Activated T-cell treated with anti-CD3 and anti-CD28 coated beads for 1 hour (primary cell): ENCODE results near the gene TESK2.
"Not testable (repeated sequence)": the region's sequence is repeated elsewhere in the genome, so short reads cannot be mapped to it uniquely, and the experiment has no call there.

Source experiments
- DNase-seq: peaks from one replicate; pipeline ENCODE4 v3.0.0-alpha.2; 2020; ENCODE audit warnings: low read depth

The TESK2 gene

GRCh38 chr1:45473302-45473701 lies 17.7 kb downstream of the TESK2 start:
- no peak for DNase-seq

- DNase-seq, result no peak
Observed at GRCh38 chr1:45470306-45470798, 20.6 kb downstream of the TESK2 start.

- not testable (repeated sequence) for DNase-seq
Observed at GRCh38 chr1:45467353-45467752, 23.6 kb downstream of the TESK2 start.

GRCh38 chr1:45465277-45465676 lies 25.7 kb downstream of the TESK2 start:
- no peak for DNase-seq

DNA sequence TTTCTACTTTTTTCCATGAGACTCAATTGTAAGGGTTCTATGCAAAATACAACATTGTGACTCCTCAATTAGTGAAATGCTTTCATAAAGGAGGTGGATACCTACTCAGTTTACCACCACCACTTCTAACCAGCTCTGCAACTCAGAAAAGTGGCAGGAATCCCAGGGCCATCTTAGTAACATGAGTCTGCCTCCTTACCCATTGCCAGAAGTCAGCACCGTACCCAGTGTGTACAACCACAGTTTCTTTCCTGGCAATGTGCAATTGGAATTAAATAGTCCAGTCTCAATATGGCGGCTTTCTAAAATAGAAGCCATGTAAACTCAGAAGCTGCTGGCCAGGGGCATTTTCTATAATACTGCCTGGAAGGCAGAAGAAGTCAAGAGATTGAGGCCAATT lies 32.1 kb downstream of the TESK2 start:
- no peak for DNase-seq

DNA sequence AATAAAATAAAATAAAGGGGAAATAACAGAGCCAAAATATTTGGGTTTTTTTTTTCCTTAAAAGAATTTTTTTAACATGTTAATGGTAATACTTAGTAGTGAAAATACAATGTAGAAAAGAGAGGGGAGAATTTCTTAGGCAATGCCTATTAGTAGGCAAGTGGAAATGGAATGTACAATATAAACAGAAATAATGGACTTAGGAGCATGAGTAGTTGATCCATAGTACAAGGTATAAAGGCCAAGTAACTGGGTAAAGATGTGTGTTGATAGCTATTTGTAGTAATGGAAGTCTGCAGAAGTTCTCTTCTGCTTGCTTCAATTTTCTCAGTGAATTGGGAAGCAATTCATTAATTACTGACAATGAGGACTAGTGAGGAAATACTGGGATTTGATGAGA lies 34.4 kb downstream of the TESK2 start:
- no peak for DNase-seq

- no peak for DNase-seq
Observed at GRCh38 chr1:45455162-45455561, 35.8 kb downstream of the TESK2 start.

DNA sequence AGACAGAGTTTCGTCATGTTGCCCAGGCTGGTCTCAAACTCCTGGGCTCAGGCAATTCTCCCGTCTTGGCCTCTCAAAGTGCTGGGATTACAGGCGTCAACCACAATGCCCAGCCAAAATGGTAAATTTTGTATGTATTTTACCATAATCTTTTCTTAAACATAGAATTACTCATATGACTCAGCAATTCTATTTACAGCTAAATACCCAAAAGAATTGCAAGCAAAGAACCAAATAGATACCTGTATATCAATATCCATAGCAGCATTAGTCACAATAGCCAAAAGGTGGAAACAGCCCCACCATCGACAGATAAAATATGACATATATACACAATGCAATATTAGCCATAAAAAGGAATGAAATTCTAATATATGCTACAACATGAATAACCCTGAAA lies 36.5 kb downstream of the TESK2 start:
- DNase-seq, result no peak

DNA sequence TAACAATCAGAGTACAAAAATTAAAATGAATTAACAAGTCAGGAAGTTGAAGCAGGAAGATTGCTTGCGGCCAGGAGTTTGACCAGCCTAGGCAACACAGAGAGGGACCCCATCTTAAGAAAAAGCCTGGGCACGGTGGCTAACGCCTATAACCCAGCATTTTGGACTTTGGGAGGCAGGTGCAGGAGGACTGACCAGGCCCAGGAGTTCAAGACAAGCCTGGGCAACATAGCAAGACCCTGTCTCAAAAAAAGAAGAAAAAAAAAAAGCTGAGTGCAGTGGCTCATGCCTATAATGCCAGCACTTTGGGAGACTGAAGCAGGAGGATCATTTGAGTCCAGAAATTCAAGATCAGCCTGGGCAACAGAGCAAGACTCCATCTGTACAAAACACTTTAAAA lies 38.5 kb downstream of the TESK2 start:
- DNase-seq, result no peak

GRCh38 chr1:45448357-45448756 lies 42.6 kb downstream of the TESK2 start:
- DNase-seq, result no peak

GRCh38 chr1:45446950-45447672 lies 43.9 kb downstream of the TESK2 start:
- no peak for DNase-seq

DNA sequence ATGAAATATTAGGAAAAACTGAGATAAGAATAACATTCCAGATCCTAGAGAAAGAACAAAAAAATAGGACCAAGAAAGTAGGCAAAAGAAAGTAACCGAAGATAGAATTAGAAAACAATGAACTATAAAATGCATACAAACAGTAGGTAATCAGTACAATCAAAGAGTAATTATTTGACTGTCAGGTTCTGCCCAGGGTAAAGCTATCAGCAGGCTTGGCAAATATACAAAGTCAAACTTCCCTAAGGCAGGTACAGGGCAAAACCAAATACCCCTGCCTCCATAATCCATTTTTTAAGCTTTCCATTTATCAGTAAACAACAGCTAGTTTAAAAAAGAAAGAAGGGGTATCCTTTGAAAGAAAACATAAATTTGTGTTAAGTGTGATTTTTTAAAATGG lies 44.4 kb downstream of the TESK2 start:
- DNase-seq, result no peak

DNA sequence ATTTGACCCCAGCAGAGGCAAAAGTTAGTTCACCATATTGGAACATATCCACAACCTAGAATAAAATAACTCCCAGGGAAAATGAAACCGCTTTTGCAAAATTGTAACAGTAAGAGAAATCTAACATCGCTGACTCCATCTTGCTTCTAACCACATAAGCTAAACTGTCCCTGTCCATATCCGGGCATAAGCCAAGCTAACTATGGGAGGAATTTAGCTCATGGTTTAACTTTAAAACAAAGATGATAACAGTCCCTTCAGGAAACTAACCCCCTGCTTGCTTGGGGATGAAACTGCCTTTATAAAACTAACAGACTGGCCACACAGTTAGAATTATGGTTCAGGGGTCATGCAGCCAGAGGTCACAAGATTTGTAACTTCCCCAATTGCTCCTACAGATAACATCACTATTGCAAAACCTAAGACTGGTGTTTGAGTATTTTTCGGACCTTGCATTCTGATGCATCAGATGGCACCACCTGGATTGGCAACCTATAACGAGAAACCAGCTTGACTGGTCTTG lies 46.3 kb downstream of the TESK2 start:
- no peak for DNase-seq

- DNase-seq, result no peak
Observed at GRCh38 chr1:45443580-45444446, 47.1 kb downstream of the TESK2 start.

- no peak for DNase-seq
Observed at GRCh38 chr1:45442272-45442671, 48.7 kb downstream of the TESK2 start.

GRCh38 chr1:45437323-45437722 lies 53.6 kb downstream of the TESK2 start:
- DNase-seq, result no peak

GRCh38 chr1:45430490-45430889 lies 60.5 kb downstream of the TESK2 start:
- no peak for DNase-seq

- DNase-seq, result no peak
Observed at GRCh38 chr1:45429561-45430159, 61.3 kb downstream of the TESK2 start.

DNA sequence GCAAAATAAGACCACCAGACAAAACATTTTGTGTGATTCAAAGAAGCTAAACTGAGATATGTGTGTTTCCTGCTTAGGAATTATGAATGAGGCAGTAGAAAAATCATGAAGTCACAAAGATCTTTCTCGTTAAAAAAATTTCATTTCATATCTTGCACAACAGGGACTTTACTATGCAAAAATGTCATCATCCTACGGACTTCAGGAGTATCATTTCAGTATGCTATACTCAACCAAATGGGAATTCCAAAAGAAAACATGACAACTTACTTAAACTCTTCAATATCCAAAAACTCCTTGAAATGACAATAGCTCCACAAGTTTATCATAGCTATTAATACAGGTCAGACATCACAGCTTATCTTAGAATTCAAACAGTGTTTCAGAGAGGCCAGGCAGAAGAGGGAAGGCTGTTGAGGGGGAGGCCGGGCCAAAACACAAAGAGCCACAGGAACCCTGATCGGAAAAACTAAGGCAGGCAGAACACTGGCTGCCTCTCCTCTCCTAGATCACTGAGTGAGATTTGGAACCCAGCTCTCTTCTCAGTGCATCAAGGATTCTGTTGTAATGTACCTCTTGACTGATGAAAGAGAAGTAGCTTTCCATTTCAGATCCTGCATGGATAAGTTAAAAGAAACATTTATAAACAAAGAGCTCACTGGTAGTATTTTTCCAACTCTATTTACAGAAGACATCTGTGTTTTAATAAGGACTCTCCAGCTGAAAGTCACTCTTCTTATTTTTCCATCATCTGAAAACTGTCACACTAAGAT lies 66.9 kb downstream of the TESK2 start:
- DNase-seq, result no peak

GRCh38 chr1:45421935-45422334 lies 69.0 kb downstream of the TESK2 start:
- DNase-seq, result no peak

DNA sequence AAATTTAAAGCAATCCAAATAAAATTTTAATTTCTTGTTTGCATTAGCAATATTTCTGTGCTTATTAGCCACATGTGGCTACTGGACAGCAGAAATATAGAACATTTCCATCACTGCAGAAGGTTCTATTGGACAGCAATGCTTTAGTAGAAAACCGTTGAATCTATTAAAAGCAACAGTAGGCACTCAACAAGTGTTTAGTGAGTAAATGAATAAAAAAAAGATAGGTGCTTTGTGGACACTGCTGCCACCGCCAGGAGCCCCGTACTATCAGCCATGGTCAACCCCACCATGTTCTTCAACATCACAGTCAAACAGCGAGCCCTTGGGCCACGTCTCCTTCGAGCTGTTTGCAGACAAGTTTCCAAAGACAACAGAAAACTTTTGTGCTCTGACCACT lies 76.2 kb downstream of the TESK2 start:
- DNase-seq, result no peak

DNA sequence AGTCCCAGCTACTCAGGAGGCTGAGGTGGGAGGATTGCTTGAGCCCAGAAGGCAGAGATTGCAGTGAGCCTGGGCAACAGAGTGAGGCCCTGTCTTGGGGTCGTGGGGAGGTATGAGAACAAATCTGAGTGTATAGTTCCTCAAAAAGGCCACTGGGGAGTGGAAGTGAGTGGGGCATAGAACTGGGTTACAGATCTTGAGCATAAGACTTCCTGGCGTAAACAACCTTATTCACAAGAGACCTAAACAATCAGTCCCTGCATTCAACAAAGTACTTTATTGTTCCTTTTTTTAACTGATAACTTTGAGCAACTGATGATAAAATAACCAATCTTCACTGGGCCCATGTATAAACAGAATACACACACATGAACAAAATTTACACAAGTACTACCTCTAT lies 78.1 kb downstream of the TESK2 start:
- no peak for DNase-seq
